Stimulated activated CD4-positive, alpha-beta T cell treated with anti-CD3 and anti-CD28 coated beads, Interleukin-12 subunit alpha, Interleukin-12 subunit beta, amount 100 ng/mL, for 48 hours (primary cell): ENCODE data around the gene HNRNPCL4.
"Not testable (repeated sequence)": the region's sequence is repeated elsewhere in the genome, so short reads cannot be mapped to it uniquely, and the experiment has no call there.

ENCODE experiments used
- DNase-seq, 3 donors: peaks; one replicate each; pipeline ENCODE4 v3.0.0-alpha.2; 2020; ENCODE audit warnings: low read depth in 2 of 3, low spot score in 1 of 3

Gene HNRNPCL4

DNA sequence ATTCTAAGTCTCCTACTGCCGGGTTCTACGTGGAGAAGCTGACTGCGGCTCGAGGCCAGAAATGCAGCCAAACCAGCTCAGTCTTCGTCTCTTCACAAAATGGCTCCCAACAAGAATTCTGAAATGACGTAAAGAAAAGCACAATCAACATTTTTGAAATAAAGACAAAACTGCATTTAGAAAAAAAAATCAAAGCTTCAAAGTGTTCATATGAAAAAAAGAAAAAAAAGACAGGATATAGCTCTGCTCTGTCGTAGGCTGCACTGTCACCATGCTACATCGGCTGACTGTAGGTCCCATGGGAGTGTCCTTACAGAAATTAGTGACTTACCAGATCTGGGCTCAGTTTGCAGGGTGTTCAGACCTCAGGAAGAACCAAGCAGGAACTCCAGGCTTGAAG is at the start of gene HNRNPCL4:
TSS of gene HNRNPCL4 (minus strand) at position 101 of the 400 bp plus-strand sequence. CDS start 164 bp downstream, outside the sequence.
- DNase-seq: not testable (repeated sequence)

DNA sequence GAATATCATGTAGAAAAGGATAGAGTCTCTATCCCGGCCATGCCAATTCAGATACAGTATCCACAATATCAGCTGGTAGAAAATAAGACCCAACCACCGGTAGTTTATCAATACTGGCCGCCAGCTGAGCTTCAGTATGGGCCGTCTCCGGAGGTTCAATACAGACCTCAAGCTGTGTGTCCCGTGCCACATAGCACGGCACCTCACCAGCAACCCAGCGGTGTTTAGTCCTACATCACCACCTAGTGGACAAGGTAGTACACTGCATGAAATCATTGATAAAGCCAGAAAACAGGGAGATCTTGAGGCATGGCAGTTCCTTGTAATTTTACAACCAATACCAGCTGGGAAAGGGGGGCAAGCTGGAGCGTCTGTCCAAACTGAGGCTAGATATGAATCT is 43.3 kb upstream of the HNRNPCL4 start:
- not testable (repeated sequence) for DNase-seq

DNA sequence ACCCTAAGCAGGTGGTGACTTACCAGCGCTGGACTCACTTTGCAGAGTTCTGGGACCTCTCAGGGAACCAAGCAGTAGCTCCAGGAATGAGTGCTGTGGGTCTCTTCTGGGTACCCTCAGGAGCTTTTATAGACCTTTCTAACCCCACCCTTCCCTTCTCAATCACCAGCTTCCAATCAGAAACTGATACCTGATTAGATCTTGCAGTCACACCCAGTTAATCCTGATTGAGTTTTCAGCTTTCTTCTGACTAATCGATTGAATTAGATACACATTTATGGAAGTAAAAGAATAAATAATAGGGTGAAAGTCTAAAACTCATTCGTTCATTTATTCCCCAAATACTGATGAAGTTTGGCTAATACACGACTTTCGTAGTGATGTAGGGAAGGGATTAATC is 35.9 kb upstream of the HNRNPCL4 start, which contains the start of gene PRAMEF13:
TSS of gene PRAMEF13 (minus strand) at position 101 of the 400 bp plus-strand sequence. CDS start 1,820 bp downstream, outside the sequence.
- DNase-seq: not testable (repeated sequence)

DNA sequence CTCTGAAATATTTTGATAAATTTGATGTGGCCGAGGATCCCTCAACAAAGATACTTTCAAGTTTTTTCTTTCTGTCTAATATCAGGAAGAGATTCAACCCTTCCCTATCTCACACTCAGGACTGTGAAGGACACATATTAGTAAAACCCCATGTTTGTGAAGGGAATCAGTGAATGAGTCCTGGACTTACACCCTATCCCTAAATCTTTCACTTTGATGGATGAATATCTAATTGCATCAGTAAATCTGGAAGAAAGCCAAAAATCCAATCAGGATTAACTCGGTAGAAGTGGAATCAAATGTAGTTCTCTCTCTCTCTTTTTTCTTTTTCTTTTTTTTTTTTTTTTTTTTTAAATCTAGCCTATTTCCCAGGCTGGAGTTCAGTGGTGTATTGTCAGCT is 6.1 kb upstream of the HNRNPCL4 start, which contains the start of gene PRAMEF9:
TSS of gene PRAMEF9 (plus strand) at position 301 of the 400 bp plus-strand sequence. CDS start 3,433 bp downstream, outside the sequence.
- not testable (repeated sequence) for DNase-seq

DNA sequence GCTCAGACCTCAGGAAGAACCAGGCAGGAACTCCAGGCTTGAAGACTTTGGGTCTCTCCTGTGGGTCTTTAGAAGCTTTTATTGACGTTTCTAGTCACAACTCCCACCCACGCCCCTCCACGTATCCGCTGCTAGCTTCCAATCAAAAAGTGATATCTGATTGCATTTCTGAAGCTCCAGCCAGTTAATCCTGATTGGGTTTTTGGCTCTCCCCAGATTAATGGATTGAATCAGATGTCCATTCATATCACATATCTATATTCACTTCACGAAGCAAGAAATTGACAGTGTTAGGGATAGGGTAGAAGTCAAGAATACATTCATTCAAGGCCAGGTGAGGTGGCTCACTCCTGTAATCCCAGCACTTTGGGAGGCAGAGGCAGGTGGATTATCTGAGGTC is 9.5 kb downstream of the HNRNPCL4 start, which contains the start of gene PRAMEF26:
TSS of gene PRAMEF26 (minus strand) at position 101 of the 400 bp plus-strand sequence. CDS start 2,914 bp downstream, outside the sequence.
- DNase-seq: not testable (repeated sequence)

DNA sequence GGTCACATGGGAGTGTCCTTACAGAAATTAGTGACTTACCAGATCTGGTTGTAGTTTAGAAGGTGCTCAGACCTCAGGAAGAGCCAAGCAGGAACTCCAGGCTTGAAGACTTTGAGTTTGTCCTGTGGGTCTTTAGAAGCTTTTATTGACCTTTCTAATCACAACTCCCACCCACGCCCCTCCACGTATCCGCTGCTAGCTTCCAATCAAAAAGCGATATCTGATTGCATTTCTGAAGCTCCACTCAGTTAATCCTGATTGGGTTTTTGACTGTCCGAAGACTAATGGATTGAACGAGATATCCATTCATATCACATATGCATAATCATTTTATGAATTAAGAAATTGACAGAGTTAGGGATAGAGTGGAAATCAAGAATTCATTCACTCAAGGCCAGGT is 48.7 kb downstream of the HNRNPCL4 start, which contains the start of gene HNRNPCL2:
TSS of gene HNRNPCL2 (minus strand) at position 101 of the 400 bp plus-strand sequence. CDS start 454 bp downstream, outside the sequence.
- DNase-seq: not testable (repeated sequence)
